Skeletal muscle satellite cell (primary cell): Measurements from ENCODE around the gene PIKFYVE.

Source experiments
- H3K27me3 ChIP-seq: 2 replicates; pipeline ENCODE4 v1.7.0; 2013; ENCODE audit warnings: low read length; ENCODE audit not compliant: control insufficient read depth, insufficient read depth
- H3K36me3 ChIP-seq: 2 replicates; pipeline ENCODE4 v1.7.0; 2013; ENCODE audit warnings: mild to moderate bottlenecking, control low read depth, low read length; ENCODE audit not compliant: insufficient read depth
- H3K4me1 ChIP-seq: 2 replicates; pipeline ENCODE4 v1.7.0; 2013; ENCODE audit warnings: low read length; ENCODE audit not compliant: control insufficient read depth, insufficient read depth
- H3K4me2 ChIP-seq: 2 replicates; pipeline ENCODE4 v1.7.0; 2013; ENCODE audit warnings: mild to moderate bottlenecking, low read length
- H3K4me3 ChIP-seq: 2 replicates; pipeline ENCODE4 v1.7.0; 2013; ENCODE audit warnings: low read length
- H3K9ac ChIP-seq: 2 replicates; pipeline ENCODE4 v1.7.0; 2013; ENCODE audit warnings: mild to moderate bottlenecking, low read depth, low read length, moderate library complexity
- H3K9me3 ChIP-seq: replicated peaks from 2 replicates; pipeline ENCODE4 v1.7.0; 2013; ENCODE audit warnings: mild to moderate bottlenecking, control low read depth, low read length

Gene PIKFYVE

DNA sequence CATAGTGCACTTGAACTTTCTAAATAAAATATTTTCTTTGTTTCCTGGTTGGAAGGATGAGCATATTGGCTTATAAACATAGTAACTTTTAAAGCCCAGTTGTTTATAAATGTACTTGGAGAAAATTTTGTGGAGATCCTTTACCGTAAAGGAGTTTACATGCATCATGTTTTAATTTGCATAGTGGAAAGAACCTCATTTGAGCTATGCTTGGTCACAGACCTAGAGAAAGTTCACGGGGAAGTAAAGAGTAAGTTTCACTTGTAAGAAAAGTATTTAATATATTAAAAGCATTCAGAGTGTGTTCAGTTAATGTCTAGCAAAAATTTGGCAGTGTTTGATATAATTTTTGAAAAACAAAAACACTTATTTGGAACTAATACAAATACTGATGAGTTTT lies 45.3 kb downstream of the PIKFYVE start:
- no peaks in the 10 kb centered on the region for H3K27me3 ChIP-seq
- H3K9ac ChIP-seq = no peak overlapping the region
- peaks cover 12% of the 10 kb centered on the region for H3K4me1 ChIP-seq
- H3K4me2 ChIP-seq = no peak overlapping the region
- H3K9me3 ChIP-seq = no peaks in the 10 kb centered on the region
- no peak overlapping the region for H3K4me3 ChIP-seq
- H3K36me3 ChIP-seq = peaks cover 20% of the 10 kb centered on the region

DNA sequence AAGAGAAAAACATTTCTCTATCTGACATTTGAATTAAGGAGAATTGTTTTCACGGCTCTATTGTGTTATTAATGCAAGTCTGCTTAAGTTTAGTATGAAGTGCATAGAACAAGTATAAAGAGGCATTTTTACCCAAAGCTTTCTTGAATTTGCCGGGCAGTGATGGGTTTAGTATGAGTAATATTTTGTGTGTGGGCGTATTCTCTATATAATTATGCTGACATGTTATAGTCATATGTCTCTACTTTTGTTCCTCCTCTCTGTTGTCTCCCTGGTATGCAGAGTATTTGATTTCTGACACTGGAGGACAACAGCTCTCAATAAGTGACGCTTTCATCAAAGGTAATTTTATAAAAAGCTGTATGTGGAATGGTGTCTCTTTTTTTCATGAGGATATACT lies 45.9 kb downstream of the PIKFYVE start:
- Histone ChIP-seq H3K9me3 (no peaks in the 10 kb centered on the region), H3K9ac (no peak overlapping the region), H3K4me2 (no peak overlapping the region), H3K27me3 (no peaks in the 10 kb centered on the region), H3K36me3 (peaks cover 20% of the 10 kb centered on the region), H3K4me3 (no peak overlapping the region), H3K4me1 (peaks cover 12% of the 10 kb centered on the region)

DNA sequence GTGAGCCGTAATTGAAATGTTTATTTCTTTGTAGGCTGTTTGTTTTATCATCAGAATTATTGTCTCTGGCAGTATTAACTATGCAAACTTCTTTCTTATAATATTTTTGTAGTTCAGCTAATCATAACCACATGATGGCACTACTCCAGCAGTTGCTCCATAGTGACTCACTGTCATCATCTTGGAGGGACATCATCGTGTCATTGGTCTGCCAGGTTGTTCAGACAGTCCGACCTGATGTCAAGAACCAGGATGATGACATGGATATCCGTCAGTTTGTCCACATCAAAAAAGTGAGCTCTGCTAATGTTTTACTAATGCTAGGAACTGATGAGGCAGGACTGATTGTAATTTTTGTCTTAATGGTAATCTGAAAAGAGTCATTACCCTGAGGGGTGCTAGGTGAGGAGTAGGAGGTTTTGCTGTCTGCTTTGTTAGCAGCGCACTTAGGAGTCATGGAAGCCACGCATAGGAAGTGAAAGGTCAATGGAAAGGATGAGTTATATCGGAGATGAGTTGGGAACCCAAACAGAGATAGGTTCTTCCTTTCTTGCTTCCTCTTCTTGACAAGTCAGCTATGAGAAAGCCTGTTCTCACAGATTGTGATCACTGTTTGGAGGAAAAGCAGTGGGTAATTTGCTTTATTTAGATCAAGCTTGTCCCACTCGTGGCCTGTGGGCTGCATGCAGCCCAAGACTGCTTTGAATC lies 49.2 kb downstream of the PIKFYVE start:
- Histone ChIP-seq H3K4me1 (peaks cover 12% of the 10 kb centered on the region), H3K4me2 (no peak overlapping the region), H3K9ac (no peak overlapping the region), H3K4me3 (no peak overlapping the region), H3K27me3 (no peaks in the 10 kb centered on the region), H3K36me3 (peaks cover 30% of the 10 kb centered on the region), H3K9me3 (no peaks in the 10 kb centered on the region)

DNA sequence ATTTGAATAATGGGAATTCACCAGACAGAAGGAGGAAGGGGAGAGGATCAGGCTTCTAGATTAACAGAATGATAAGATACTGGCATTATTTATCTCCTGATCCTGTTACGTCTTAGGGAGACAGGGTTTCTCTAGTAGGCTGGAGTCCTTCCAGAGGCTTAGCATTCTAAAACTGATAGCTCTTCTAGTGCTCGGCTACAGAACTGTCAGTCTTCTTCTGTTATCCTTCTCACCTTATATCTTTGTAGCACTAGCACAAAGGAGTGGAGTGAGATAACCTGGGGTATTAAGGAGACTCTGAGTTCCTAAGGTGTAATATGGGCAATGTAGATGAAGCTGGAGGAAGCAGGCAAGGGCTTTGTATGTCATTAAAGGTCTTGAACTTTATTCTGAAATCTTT lies 52.1 kb downstream of the PIKFYVE start:
- Histone ChIP-seq H3K36me3 (peaks cover 26% of the 10 kb centered on the region), H3K4me1 (peaks cover 4% of the 10 kb centered on the region), H3K4me3 (no peak overlapping the region), H3K4me2 (no peak overlapping the region), H3K9me3 (no peaks in the 10 kb centered on the region), H3K9ac (no peak overlapping the region), H3K27me3 (no peaks in the 10 kb centered on the region)

DNA sequence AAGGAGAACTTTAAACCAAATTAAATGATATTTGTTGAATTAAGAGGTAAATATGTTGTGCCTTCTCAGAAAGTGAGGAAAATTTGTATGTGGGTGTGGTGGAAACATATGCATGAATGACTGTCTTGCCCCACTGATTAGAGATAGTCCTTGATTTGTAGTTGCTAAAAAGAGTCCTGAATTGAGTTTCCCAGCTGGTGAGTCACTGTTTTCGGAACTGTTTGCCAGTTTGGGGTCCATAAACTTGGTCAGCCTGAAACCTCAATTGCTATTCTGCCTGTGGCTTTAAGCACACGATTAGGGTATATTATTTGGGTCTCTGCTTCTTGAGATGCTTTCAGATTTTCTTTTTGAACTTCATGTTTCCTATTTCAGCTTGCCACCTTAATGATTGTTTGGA lies 53.3 kb downstream of the PIKFYVE start:
- Histone ChIP-seq H3K4me1 (peaks cover 4% of the 10 kb centered on the region), H3K4me3 (no peak overlapping the region), H3K9ac (no peak overlapping the region), H3K9me3 (no peaks in the 10 kb centered on the region), H3K36me3 (peaks cover 22% of the 10 kb centered on the region), H3K4me2 (no peak overlapping the region), H3K27me3 (no peaks in the 10 kb centered on the region)

DNA sequence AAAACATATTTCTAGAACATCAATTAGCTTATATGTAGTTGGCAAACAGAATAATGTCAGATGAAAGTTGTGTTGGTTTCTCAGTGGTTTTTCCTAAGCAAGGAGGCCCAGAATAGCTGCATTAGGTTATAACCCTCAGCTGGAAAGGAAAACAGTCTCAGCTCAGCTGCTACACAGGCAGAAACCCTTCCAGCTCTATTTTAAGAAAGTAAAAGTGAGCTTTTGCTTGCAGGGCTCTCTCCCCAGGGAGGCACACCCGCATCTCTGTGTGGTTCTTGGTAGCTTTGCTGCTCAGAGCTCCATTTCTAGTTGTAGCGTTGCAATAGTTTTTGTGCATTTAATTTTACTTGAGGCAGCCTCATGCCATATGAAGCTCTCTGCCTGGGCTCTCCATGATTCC lies 54.6 kb downstream of the PIKFYVE start:
- Histone ChIP-seq H3K27me3 (no peaks in the 10 kb centered on the region), H3K4me3 (no peak overlapping the region), H3K4me1 (no peaks in the 10 kb centered on the region), H3K9ac (no peak overlapping the region), H3K9me3 (no peaks in the 10 kb centered on the region), H3K4me2 (no peak overlapping the region), H3K36me3 (peaks cover 25% of the 10 kb centered on the region)

DNA sequence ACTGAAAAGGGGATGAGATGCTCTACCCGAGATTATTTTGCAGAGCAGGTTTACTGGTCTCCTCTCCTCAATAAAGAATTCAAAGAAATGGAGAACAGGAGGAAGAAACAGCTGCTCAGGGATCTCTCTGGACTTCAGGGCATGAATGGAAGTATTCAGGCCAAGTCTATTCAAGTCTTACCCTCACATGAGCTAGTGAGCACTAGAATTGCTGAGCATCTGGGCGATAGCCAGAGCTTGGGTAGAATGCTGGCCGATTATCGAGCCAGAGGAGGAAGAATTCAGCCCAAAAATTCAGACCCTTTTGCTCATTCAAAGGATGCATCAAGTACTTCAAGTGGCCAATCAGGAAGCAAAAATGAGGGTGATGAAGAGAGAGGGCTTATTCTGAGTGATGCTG lies 60.0 kb downstream of the PIKFYVE start:
- Histone ChIP-seq H3K4me2 (no peak overlapping the region), H3K4me1 (no peaks in the 10 kb centered on the region), H3K36me3 (peaks cover 47% of the 10 kb centered on the region), H3K9me3 (no peaks in the 10 kb centered on the region), H3K4me3 (no peak overlapping the region), H3K9ac (no peak overlapping the region), H3K27me3 (no peaks in the 10 kb centered on the region)

DNA sequence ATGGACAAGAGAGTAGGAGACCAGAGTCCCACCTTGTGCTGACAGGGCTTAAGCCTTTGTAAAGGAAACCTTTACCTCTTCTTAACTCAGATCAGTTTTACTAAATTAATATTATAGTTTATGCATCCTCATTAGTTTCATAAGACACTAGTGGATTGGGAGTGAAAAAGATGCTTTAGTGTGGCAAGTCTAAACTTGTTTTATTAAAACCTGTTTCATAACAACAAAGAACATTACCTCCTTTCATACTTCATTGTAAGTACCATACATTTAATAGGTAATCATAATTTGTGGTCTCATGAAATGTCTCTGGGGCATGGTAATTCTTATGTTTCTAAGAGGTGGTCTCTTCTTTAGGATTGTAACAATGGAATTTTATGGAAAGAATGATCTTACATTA lies 63.4 kb downstream of the PIKFYVE start:
- Histone ChIP-seq H3K36me3 (peaks cover 58% of the 10 kb centered on the region), H3K4me3 (no peak overlapping the region), H3K27me3 (no peaks in the 10 kb centered on the region), H3K4me1 (no peaks in the 10 kb centered on the region), H3K9me3 (no peaks in the 10 kb centered on the region), H3K4me2 (no peak overlapping the region), H3K9ac (no peak overlapping the region)

DNA sequence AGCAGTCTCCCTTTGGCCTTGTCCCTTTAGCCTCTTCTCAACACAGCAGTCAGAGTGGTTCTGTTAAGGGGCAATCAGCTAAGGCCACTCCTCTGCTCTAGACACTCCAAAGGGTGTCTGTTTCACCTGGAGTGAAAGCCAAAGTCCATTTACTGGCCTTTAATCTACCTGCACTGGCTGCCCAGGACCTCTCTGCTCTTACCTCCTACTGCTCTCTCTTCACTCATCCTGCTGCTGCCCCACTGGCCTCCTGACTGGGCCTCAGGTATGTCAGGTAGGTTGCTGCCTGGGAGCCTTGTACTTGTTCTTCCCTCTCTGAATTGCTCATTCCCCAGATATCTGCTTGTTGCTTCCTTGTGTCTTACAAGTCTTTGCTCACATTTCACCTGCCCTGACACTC lies 68.2 kb downstream of the PIKFYVE start:
- no peak overlapping the region for H3K9ac ChIP-seq
- no peak overlapping the region for H3K4me3 ChIP-seq
- no peak overlapping the region for H3K4me2 ChIP-seq
- no peaks in the 10 kb centered on the region for H3K4me1 ChIP-seq
- no peaks in the 10 kb centered on the region for H3K27me3 ChIP-seq
- no peaks in the 10 kb centered on the region for H3K9me3 ChIP-seq
- peaks cover 55% of the 10 kb centered on the region for H3K36me3 ChIP-seq

DNA sequence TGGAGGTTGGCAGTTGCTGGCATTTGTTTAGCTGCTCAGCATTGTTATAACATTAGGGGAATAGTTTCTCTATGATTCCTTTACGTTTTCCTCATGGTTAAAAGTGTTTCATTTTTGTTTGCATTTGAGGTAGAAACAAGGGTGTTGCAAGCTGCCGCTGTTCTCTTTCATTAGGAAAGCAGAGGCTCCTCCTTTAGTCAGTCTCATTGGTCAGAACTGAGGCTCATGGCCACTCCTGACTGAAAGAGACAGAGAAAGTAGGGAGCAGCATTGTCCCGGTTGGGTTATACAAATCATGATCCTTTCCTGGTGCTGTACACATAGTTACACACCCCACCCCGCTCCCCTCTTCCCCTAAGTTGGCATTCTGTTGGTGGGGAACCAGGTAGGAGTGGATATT lies 80.7 kb downstream of the PIKFYVE start:
- Histone ChIP-seq H3K4me2 (no peak overlapping the region), H3K4me3 (no peak overlapping the region), H3K9ac (no peak overlapping the region), H3K4me1 (no peaks in the 10 kb centered on the region), H3K9me3 (no peaks in the 10 kb centered on the region), H3K27me3 (no peaks in the 10 kb centered on the region), H3K36me3 (peaks cover 54% of the 10 kb centered on the region)

DNA sequence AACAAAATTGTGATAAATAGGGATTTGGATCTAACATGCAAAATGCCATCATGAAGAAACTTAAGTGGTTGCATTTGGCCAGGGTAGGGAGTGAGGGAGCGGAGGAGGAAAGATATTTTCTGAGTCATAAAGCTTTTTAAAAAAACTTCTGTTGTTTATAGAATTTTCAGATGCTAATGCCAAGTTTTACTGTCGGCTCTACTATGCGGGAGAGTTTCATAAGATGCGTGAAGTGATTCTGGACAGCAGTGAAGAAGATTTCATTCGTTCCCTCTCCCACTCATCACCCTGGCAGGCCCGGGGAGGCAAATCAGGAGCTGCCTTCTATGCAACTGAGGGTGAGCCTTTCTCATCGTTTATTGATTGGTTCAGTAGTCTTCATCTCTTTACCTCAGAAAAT lies 84.6 kb downstream of the PIKFYVE start:
- Histone ChIP-seq H3K4me2 (no peak overlapping the region), H3K27me3 (no peaks in the 10 kb centered on the region), H3K9ac (no peak overlapping the region), H3K36me3 (peaks cover 72% of the 10 kb centered on the region), H3K9me3 (no peaks in the 10 kb centered on the region), H3K4me1 (no peaks in the 10 kb centered on the region), H3K4me3 (no peak overlapping the region)
